ENCODE data around the gene SFXN2.

GRCh38 chr10:102738692-102739121 lies 24.3 kb downstream of the SFXN2 start:
- TF ChIP-seq CTCF (conservative IDR thresholded peaks at IDR 0.05 in 1 of 2, IDR thresholded peaks at IDR 0.05 in 1 of 2; ENCODE audit: extremely low read depth in 1 of 2, insufficient read depth in 1 of 2, low read depth in 1 of 2, low read length in 2 of 2) (no peak), EZH2 (IDR thresholded peaks at IDR 0.05; ENCODE audit: borderline replicate concordance, low read length) (no peak)

Measured in mammary epithelial cell (primary cell).